K562 (cell line): ENCODE measurements around the gene SLC28A3. TPM values are rescaled to one million over a fixed set of nuclear protein-coding genes. Genes with fewer than 3 reads are reported as not detected.

Experiments
- ATAC-seq: fragments of 200-7000 bp; cut with Tn5 transposase; 3 replicates; pipeline ENCODE4 v1.9.1; 2020; ENCODE audit warnings: moderate library complexity
- BruUV-seq: library from RNA; stranded (reverse); fragments of 400-500 nt; replicated peaks from 2 replicates; lab custom pipeline; 2021; lab: Mats Ljungman, UMichigan
- CTCF ChIA-PET: fragments of 300-600 bp; formaldehyde crosslinking; extraction: SDS; loops from one replicate; lab custom pipeline; 2021; ENCODE audit warnings: low intra/inter-chr PET ratio; lab: Yijun Ruan, JAX
- POLR2A ChIA-PET: fragments of 300-600, 350-650 bp; sonication (Branson Sonifier 250); formaldehyde crosslinking; extraction: SDS; loops from one replicate; lab custom pipeline; 2021; ENCODE audit warnings: antibody characterized with exemption, inconsistent platforms; lab: Yijun Ruan, JAX
- DNase-seq, 4 experiments: peaks; one replicate each; pipeline versions ENCODE4 v3.0.0 to v3.0.0-alpha.2; 2011 to 2018; ENCODE audit warnings: low spot score in 3 of 4, mixed read lengths in 3 of 4; ENCODE audit errors: extremely low read depth in 1 of 4
- FAIRE-seq: peaks from 2 replicates; lab custom pipeline; 2011; peaks lifted over from hg19 to GRCh38; lab: Jason Lieb, UNC
- H2AFZ ChIP-seq: 2 replicates; pipeline ENCODE4 v1.6.0; 2011; ENCODE audit warnings: low read depth, low read length, control low read depth, inconsistent platforms
- H3K27ac ChIP-seq: fragments of 200-600 bp; 3 replicates; pipeline ENCODE4 v1.8.0; 2011; ENCODE audit warnings: low read depth, mild to moderate bottlenecking, control low read depth, inconsistent platforms, low read length, moderate library complexity, mixed read lengths; ENCODE audit errors: extremely low read depth
- H3K27me3 ChIP-seq, 2 experiments: fragments of 300-600 bp in 1 of 2; 2 replicates in 1 of 2; 3 replicates in 1 of 2; pipeline versions ENCODE4 v1.6.0 to v1.8.0; 2011; ENCODE audit warnings: inconsistent platforms in 2 of 2, low read length in 2 of 2, mild to moderate bottlenecking in 1 of 2, mixed read lengths in 1 of 2, moderate library complexity in 1 of 2; ENCODE audit not compliant: control insufficient read depth in 2 of 2, insufficient read depth in 2 of 2
- H3K36me3 ChIP-seq: fragments of 300-600 bp; 3 replicates; pipeline ENCODE4 v1.8.0; 2011; ENCODE audit warnings: mild to moderate bottlenecking, low read length, inconsistent platforms; ENCODE audit not compliant: control insufficient read depth, insufficient read depth
- H3K4me1 ChIP-seq, 2 experiments: fragments of 200-600 bp in 1 of 2; replicated peaks in 1 of 2; 2 replicates in 1 of 2; 3 replicates in 1 of 2; pipeline versions ENCODE4 v1.5.1 to v1.8.0; 2011; ENCODE audit warnings: inconsistent platforms in 2 of 2, low read length in 2 of 2, mild to moderate bottlenecking in 1 of 2, mixed read lengths in 1 of 2, moderate library complexity in 1 of 2; ENCODE audit not compliant: control insufficient read depth in 2 of 2, insufficient read depth in 2 of 2
- H3K4me2 ChIP-seq: 2 replicates; pipeline ENCODE4 v1.6.1; 2011; ENCODE audit warnings: low read length, control low read depth, inconsistent platforms, mixed read lengths; ENCODE audit not compliant: insufficient read depth
- H3K4me3 ChIP-seq: fragments of 200-600 bp; sonication (generic), shearing (Covaris generic); 2 replicates; pipeline ENCODE4 v1.5.1; 2016; ENCODE audit warnings: control low read depth, inconsistent platforms
- H3K79me2 ChIP-seq: fragments of 200-600 bp; 3 replicates; pipeline ENCODE4 v1.8.0; 2011; ENCODE audit warnings: low read length, inconsistent platforms; ENCODE audit not compliant: control insufficient read depth, insufficient read depth
- H3K9ac ChIP-seq, 2 experiments: 2 replicates each; pipeline versions ENCODE4 v1.6.0 to v1.6.1; 2011; ENCODE audit warnings: low read depth in 2 of 2, low read length in 2 of 2, control low read depth in 1 of 2, inconsistent platforms in 1 of 2, mild to moderate bottlenecking in 1 of 2, mixed read lengths in 1 of 2; ENCODE audit not compliant: insufficient read depth in 1 of 2
- H3K9me1 ChIP-seq: one replicate; pipeline ENCODE4 v1.6.0; 2011; ENCODE audit warnings: inconsistent platforms, mild to moderate bottlenecking, low read length, moderate library complexity; ENCODE audit not compliant: control insufficient read depth, insufficient read depth
- H3K9me3 ChIP-seq: replicated peaks from 2 replicates; pipeline ENCODE4 v1.5.1; 2011; ENCODE audit warnings: low read depth, low read length, inconsistent platforms; ENCODE audit not compliant: control insufficient read depth, insufficient read depth
- H4K20me1 ChIP-seq: replicated peaks from 2 replicates; pipeline ENCODE4 v1.6.1; 2011; ENCODE audit warnings: low read length, inconsistent platforms, mixed read lengths; ENCODE audit not compliant: control insufficient read depth, insufficient read depth
- AFF4 ChIP-seq: sonication (generic); formaldehyde crosslinking; IDR thresholded peaks from 2 replicates; pipeline ENCODE4 v1.8.0; 2023; ENCODE audit warnings: mild to moderate bottlenecking, missing genetic modification reagents
- ARNT ChIP-seq, 2 experiments: fragments of 450-650 bp; IDR thresholded peaks; 2 replicates each; pipeline ENCODE4 v1.6.1; 2016; ENCODE audit warnings: mild to moderate bottlenecking in 1 of 2
- ATF3 ChIP-seq, 2 experiments: fragments of 450-650 bp in 1 of 2; sonication (generic) in 1 of 2; formaldehyde crosslinking in 1 of 2; IDR thresholded peaks in 1 of 2; conservative IDR thresholded peaks in 1 of 2; 2 replicates each; pipeline versions ENCODE4 v1.6.1 to v1.8.1; 2016 to 2023; ENCODE audit warnings: mild to moderate bottlenecking in 2 of 2, moderate library complexity in 2 of 2, inconsistent platforms in 1 of 2, missing genetic modification reagents in 1 of 2
- GABPB2 ChIP-seq: fragments of 250-450 bp; sonication (Bioruptor Pico); conservative IDR thresholded peaks from 2 replicates; pipeline ENCODE4 v1.5.1; 2021; ENCODE audit warnings: mild to moderate bottlenecking
- MYNN ChIP-seq, 2 experiments: sonication (generic); formaldehyde crosslinking in 1 of 2; IDR thresholded peaks; 2 replicates each; pipeline versions ENCODE4 v1.5.0 to v1.6.1; 2016 to 2020; ENCODE audit warnings: antibody characterized with exemption in 1 of 2, missing genetic modification reagents in 1 of 2
- PPARD ChIP-seq: fragments of 250-450 bp; sonication (Bioruptor Pico); IDR thresholded peaks from 2 replicates; pipeline ENCODE4 v1.8.0; 2022; ENCODE audit warnings: inconsistent platforms, mild to moderate bottlenecking, moderate library complexity
- RERE ChIP-seq: sonication (generic); formaldehyde crosslinking; IDR thresholded peaks from 2 replicates; pipeline ENCODE4 v1.8.0; 2023; ENCODE audit warnings: missing genetic modification reagents, mild to moderate bottlenecking, borderline replicate concordance
- SMC3 ChIP-seq: conservative IDR thresholded peaks from 2 replicates; pipeline ENCODE4 v1.6.1; 2011; ENCODE audit warnings: low read depth, low read length, improper control_type of control experiment; ENCODE audit not compliant: insufficient read depth
- ZFPM2 ChIP-seq: fragments of 250-450 bp; sonication (Bioruptor Pico); IDR thresholded peaks from 2 replicates; pipeline ENCODE4 v1.5.1; 2022; ENCODE audit warnings: mild to moderate bottlenecking
- ZNF232 ChIP-seq: sonication (generic); formaldehyde crosslinking; IDR thresholded peaks from 2 replicates; pipeline ENCODE4 v1.8.0; 2022; ENCODE audit warnings: mild to moderate bottlenecking, missing genetic modification reagents
- in situ Hi-C: fragments of 300-500 bp; cut with MboI; formaldehyde crosslinking; loops from 4 replicates; pipeline ENCODE4 v1.15.0; 2018; ENCODE audit warnings: inconsistent platforms, mixed read lengths
- intact Hi-C: fragments of 100-400 bp; cut with micrococcal nuclease; formaldehyde crosslinking; loops from 2 replicates; pipeline ENCODE4 v1.14.2; 2022
- polyA plus RNA-seq, 8 experiments: library from polyadenylated mRNA; depleted of rRNA in 4 of 8; stranded (reverse) in 5 of 8; unstranded in 3 of 8; fragments of >200 nt; fragmentation: Nextera tagmentation in 2 of 8; fragmentation: Illumina TruSeq in 1 of 8; extraction: Ambion mirVana in 2 of 8; extraction: Trizol in 1 of 8; gene quantifications; 2 replicates each; pipeline versions ENCODE4 v1.2.1 to v1.2.3, GENCODE V29; 2011 to 2014; ENCODE audit warnings: inconsistent platforms in 1 of 8, missing spikeins in 1 of 8
- total RNA-seq, 7 experiments: library from RNA; depleted of rRNA in 6 of 7; stranded (reverse); fragments of >200 nt in 6 of 7; fragmentation: Illumina TruSeq in 2 of 7; extraction: Trizol in 2 of 7; gene quantifications; 2 replicates each; pipeline versions ENCODE4 v1.2.1 to v1.2.3, GENCODE V29; 2011 to 2021; ENCODE audit warnings: low replicate concordance in 1 of 7

Gene SLC28A3
- total and polyA plus RNA-seq, 9 of the 15 experiments (the other 6 are each of a cell fraction or from before 2014, with no cell fraction given) = not detected

GRCh38 chr9:84324811-84325210 lies 15.7 kb downstream of the SLC28A3 start:
- Histone ChIP-seq H3K9me3 (no peaks in the 10 kb centered on the region), H2AFZ (no peak overlapping the region), H3K27ac (no peak overlapping the region), H3K4me1 (no peaks in the 10 kb centered on the region), H4K20me1 (no peaks in the 10 kb centered on the region), H3K79me2 (no peaks in the 10 kb centered on the region), H3K4me2 (no peak overlapping the region), H3K9me1 (no peaks in the 10 kb centered on the region), H3K4me3 (no peak overlapping the region), H3K9ac (no peak overlapping the region), H3K36me3 (no peaks in the 10 kb centered on the region), H3K27me3 (no peaks in the 10 kb centered on the region)
- intact Hi-C loops (no loop called here), in situ Hi-C loops (no loop called here)
- DNase-seq (no peak), FAIRE-seq (no peak), ATAC-seq (no peak)
- ChIA-PET CTCF (no interaction called here), POLR2A (interaction anchor here (0.6 kb wide), 1 partner anchor 23 kb away, joined by 3 read pairs; no protein-coding TSS in a partner anchor)
- BruUV-seq = no TSS peak
- no peak for TF ChIP-seq SMC3
- TF ChIP-seq RERE (CRISPR knock-in tag) = no peak
- no peak for TF ChIP-seq ATF3 (IDR thresholded peaks at IDR 0.05)
- TF ChIP-seq ATF3 (CRISPR knock-in tag; conservative IDR thresholded peaks at IDR 0.05) = no peak
- no peak for TF ChIP-seq AFF4 (CRISPR knock-in tag)
- TF ChIP-seq ZNF232 (CRISPR knock-in tag) = no peak
- TF ChIP-seq ARNT (IDR thresholded peaks at IDR 0.05) = no peak
- TF ChIP-seq GABPB2 (CRISPR knock-in tag) = no peak
- no peak for TF ChIP-seq ZFPM2 (CRISPR knock-in tag)
- TF ChIP-seq PPARD (CRISPR knock-in tag) = no peak
- TF ChIP-seq MYNN (IDR thresholded peaks at IDR 0.05) = no peak
- no peak for TF ChIP-seq MYNN (CRISPR knock-in tag; IDR thresholded peaks at IDR 0.05)
